Upper lobe of left lung (tissue), 6 donors: ENCODE data around the gene ARMC12. TPM values are rescaled to one million over a fixed set of nuclear protein-coding genes. Genes with fewer than 3 reads are reported as not detected.

ENCODE experiments used
- ATAC-seq, 2 donors: fragments of 200-7000 bp; cut with Tn5 transposase; one replicate each; pipeline ENCODE4 v1.9.1; 2022; ENCODE audit warnings: mild to moderate bottlenecking in 2 of 2, moderate library complexity in 2 of 2; ENCODE audit not compliant: low FRiP score in 2 of 2
- DNase-seq, 2 donors: peaks; one replicate each; pipeline ENCODE4 v3.0.0-alpha.2; 2019 to 2020
- H3K27ac ChIP-seq, 4 donors: fragments of 200-600 bp; sonication (generic); one replicate each; pipeline ENCODE4 v1.5.1; 2016 to 2019
- H3K27me3 ChIP-seq, 4 donors: fragments of 200-600 bp; sonication (generic); one replicate each; pipeline ENCODE4 v1.5.1; 2017 to 2019
- H3K36me3 ChIP-seq, 4 donors: fragments of 200-600 bp; sonication (generic); one replicate each; pipeline ENCODE4 v1.5.1; 2016 to 2019
- H3K4me1 ChIP-seq, 4 donors: fragments of 200-600 bp; sonication (generic); one replicate each; pipeline ENCODE4 v1.5.1; 2018 to 2019
- H3K4me3 ChIP-seq, 4 donors: fragments of 200-600 bp; sonication (generic); one replicate each; pipeline ENCODE4 v1.5.1; 2017 to 2019; ENCODE audit warnings: mild to moderate bottlenecking in 2 of 4, moderate library complexity in 1 of 4
- H3K9me3 ChIP-seq, 4 donors: fragments of 200-600 bp; sonication (generic); one replicate each; pipeline ENCODE4 v1.5.1; 2018 to 2019
- EP300 ChIP-seq, 4 donors: sonication (generic); formaldehyde crosslinking; IDR thresholded peaks; one replicate each; pipeline ENCODE4 v1.5.1; 2017; ENCODE audit warnings: antibody characterized with exemption in 4 of 4, control low read depth in 2 of 4
- POLR2A ChIP-seq, 4 donors: fragments of 450-650 bp; IDR thresholded peaks; one replicate each; pipeline ENCODE4 v1.5.1; 2016 to 2017; ENCODE audit warnings: antibody characterized with exemption in 4 of 4, mild to moderate bottlenecking in 2 of 4
- POLR2AphosphoS5 ChIP-seq, 2 donors: sonication (generic); formaldehyde crosslinking; IDR thresholded peaks; one replicate each; pipeline ENCODE4 v1.5.1; 2017; ENCODE audit warnings: antibody characterized with exemption in 2 of 2
- WGBS, 2 donors: methylation state at CpG; one replicate each; pipeline ENCODE4 v1.1.5; 2017 to 2018; 5-methylcytosine and 5-hydroxymethylcytosine counted together
- total RNA-seq, 6 donors: library from RNA; depleted of rRNA in 4 of 6; stranded (reverse); fragments of >200 nt in 4 of 6; gene quantifications; one replicate each; pipeline versions ENCODE4 v1.1.0 to v1.2.1, GENCODE V29; 2016 to 2021
- TF ChIP-seq, protein P1 (sequence below), 6 experiments: fragments of 450-650 bp in 4 of 6; fragments of 200-600 bp in 2 of 6; sonication (generic) in 2 of 6; IDR thresholded peaks; one replicate each; pipeline ENCODE4 v1.5.1; 2016 to 2019; ENCODE audit warnings: antibody characterized with exemption in 6 of 6
- donor health status: DM: no; HTN: no; CAD: no; lungs with moderate emphysema.
- donor health status: DM: no; HTN: yes; CAD: no; lungs with severe emphysema.

ARMC12 gene
- total RNA-seq, 6 donors from 2014 or later = 0.46 to 6.3 (median 0.74) TPM; not detected in 1

GRCh38 chr6:35778437-35778836, 41.6 kb downstream of the ARMC12 start:
- Histone ChIP-seq H3K27me3 (peaks cover 0 to 5% (median 3%) of the 10 kb centered on the region in 4 donors), H3K27ac (no peak overlapping the region), H3K9me3 (no peaks in the 10 kb centered on the region), H3K4me3 (no peak overlapping the region), H3K36me3 (no peaks in the 10 kb centered on the region), H3K4me1 (peaks cover 5 to 12% (median 7%) of the 10 kb centered on the region in 4 donors)
- TF ChIP-seq EP300 (IDR thresholded peaks at IDR 0.05) (no peak), POLR2AphosphoS5 (IDR thresholded peaks at IDR 0.05) (no peak), POLR2A (IDR thresholded peaks at IDR 0.05) (no peak)
- TF ChIP-seq, protein P1, sequence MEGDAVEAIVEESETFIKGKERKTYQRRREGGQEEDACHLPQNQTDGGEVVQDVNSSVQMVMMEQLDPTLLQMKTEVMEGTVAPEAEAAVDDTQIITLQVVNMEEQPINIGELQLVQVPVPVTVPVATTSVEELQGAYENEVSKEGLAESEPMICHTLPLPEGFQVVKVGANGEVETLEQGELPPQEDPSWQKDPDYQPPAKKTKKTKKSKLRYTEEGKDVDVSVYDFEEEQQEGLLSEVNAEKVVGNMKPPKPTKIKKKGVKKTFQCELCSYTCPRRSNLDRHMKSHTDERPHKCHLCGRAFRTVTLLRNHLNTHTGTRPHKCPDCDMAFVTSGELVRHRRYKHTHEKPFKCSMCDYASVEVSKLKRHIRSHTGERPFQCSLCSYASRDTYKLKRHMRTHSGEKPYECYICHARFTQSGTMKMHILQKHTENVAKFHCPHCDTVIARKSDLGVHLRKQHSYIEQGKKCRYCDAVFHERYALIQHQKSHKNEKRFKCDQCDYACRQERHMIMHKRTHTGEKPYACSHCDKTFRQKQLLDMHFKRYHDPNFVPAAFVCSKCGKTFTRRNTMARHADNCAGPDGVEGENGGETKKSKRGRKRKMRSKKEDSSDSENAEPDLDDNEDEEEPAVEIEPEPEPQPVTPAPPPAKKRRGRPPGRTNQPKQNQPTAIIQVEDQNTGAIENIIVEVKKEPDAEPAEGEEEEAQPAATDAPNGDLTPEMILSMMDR (IDR thresholded peaks at IDR 0.05) = no peak
- DNase-seq (no peak), ATAC-seq (no peak)
- WGBS, 2 donors = 80 to 87% methylated on average over 1 to 2 of the region's 2 CpGs

GRCh38 chr6:35780719-35781118, 43.9 kb downstream of the ARMC12 start, which contains the start of gene CLPSL1:
CLPSL1 (plus strand) TSS chr6:35781019; CDS start chr6:35781111, 92 bp downstream.
- H3K4me1 ChIP-seq = peaks cover 5 to 12% (median 7%) of the 10 kb centered on the region in 4 donors
- no peaks in the 10 kb centered on the region for H3K36me3 ChIP-seq
- H3K27me3 ChIP-seq = peaks cover 0 to 5% (median 3%) of the 10 kb centered on the region in 4 donors
- ATAC-seq (no peak), DNase-seq (no peak)
- no peak for TF ChIP-seq POLR2AphosphoS5 (IDR thresholded peaks at IDR 0.05)
- TF ChIP-seq, protein P1 (IDR thresholded peaks at IDR 0.05) = no peak
- TF ChIP-seq POLR2A (IDR thresholded peaks at IDR 0.05) = no peak
- no peak for TF ChIP-seq EP300 (IDR thresholded peaks at IDR 0.05)
- H3K27ac ChIP-seq = no peak within 1 kb of the TSS
- WGBS, 2 donors = 85 to 92% methylated on average over 7 of the region's 7 CpGs
- H3K9me3 ChIP-seq = no peaks in the 10 kb centered on the region
- no peak within 1 kb of the TSS for H3K4me3 ChIP-seq

DNA sequence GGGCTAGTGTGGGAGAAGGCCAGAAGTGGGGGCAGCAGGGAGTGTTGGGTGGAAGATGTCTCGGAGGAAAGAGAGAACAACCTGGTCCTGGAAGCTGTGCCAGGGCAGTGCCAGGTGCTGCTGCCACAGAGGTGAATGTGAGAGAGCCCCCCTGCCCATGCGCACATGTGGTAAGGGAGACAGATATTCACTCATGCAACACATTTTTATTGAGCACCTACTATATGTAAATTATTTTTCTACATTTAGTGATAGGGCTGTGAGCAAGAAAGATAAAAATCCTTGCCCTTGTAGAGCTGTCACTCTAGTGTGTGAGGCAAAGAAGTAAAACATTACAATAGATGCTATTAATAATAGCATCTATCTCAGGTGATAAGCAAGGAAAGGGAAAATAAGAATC, 44.5 kb downstream of the ARMC12 start:
- Histone ChIP-seq H3K9me3 (no peaks in the 10 kb centered on the region), H3K27ac (no peak overlapping the region), H3K4me3 (no peak overlapping the region), H3K36me3 (no peaks in the 10 kb centered on the region), H3K4me1 (peaks cover 4 to 9% (median 5%) of the 10 kb centered on the region in 4 donors), H3K27me3 (peaks cover 0 to 4% (median 2%) of the 10 kb centered on the region in 4 donors)
- DNase-seq = no peak
- no peak for ATAC-seq
- WGBS, 2 donors = 97 to 100% methylated on average over 2 of the region's 2 CpGs
- TF ChIP-seq EP300 (IDR thresholded peaks at IDR 0.05) (no peak), POLR2AphosphoS5 (IDR thresholded peaks at IDR 0.05) (no peak), POLR2A (IDR thresholded peaks at IDR 0.05) (no peak)
- TF ChIP-seq, protein P1 (IDR thresholded peaks at IDR 0.05) = no peak

- Histone ChIP-seq H3K9me3 (no peaks in the 10 kb centered on the region), H3K27me3 (peaks cover 0 to 6% (median under 1%) of the 10 kb centered on the region in 4 donors), H3K36me3 (no peaks in the 10 kb centered on the region), H3K4me3 (no peak overlapping the region), H3K27ac (no peak overlapping the region), H3K4me1 (peaks cover 0 to 4% (median 0%) of the 10 kb centered on the region in 4 donors)
- WGBS, 2 donors = 59 to 67% methylated on average over 3 of the region's 3 CpGs
- ATAC-seq (no peak), DNase-seq (no peak)
- TF ChIP-seq POLR2A (IDR thresholded peaks at IDR 0.05) (no peak), EP300 (IDR thresholded peaks at IDR 0.05) (no peak)
Measured at GRCh38 chr6:35782424-35782823, 45.6 kb downstream of the ARMC12 start.

DNA sequence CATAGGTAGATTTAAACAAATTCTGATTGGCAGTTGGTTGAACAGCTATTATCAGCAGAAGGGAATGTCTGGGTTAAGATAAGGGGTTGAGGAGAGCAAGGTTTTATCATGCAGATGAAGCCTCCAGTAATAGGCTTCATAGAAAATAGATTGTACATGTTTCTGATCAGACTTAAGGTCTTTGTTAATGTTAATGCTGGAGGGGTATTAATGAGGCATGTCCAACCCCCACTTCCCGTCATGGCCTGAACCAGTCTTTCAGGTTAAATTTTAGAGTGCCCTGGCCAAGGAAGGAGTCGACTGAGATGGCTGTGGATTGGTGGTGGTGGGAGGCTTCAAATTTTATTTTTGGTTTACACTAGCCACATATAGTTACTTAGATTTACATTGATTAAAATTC, 47.4 kb downstream of the ARMC12 start:
- H3K36me3 ChIP-seq = no peaks in the 10 kb centered on the region
- no peak overlapping the region for H3K4me3 ChIP-seq
- peaks cover 0 to 4% (median 0%) of the 10 kb centered on the region in 4 donors for H3K4me1 ChIP-seq
- no peak overlapping the region for H3K27ac ChIP-seq
- no peak for DNase-seq
- no peaks in the 10 kb centered on the region for H3K9me3 ChIP-seq
- 57 to 76% methylated on average over 2 of the region's 2 CpGs for WGBS, 2 donors
- ATAC-seq = no peak
- TF ChIP-seq POLR2A (IDR thresholded peaks at IDR 0.05) (no peak), POLR2AphosphoS5 (IDR thresholded peaks at IDR 0.05) (no peak), EP300 (IDR thresholded peaks at IDR 0.05) (no peak)
- TF ChIP-seq, protein P1 (IDR thresholded peaks at IDR 0.05) = no peak
- H3K27me3 ChIP-seq = peaks cover 0 to 10% (median 4%) of the 10 kb centered on the region in 4 donors
